ENCODE data around the gene TMEM50A.

The TMEM50A gene

GRCh38 chr1:25355841-25356395 lies 17.8 kb downstream of the TMEM50A start:
- Histone ChIP-seq H3K27ac (ENCODE audit: extremely low read depth, low read depth, low read length) (no peak overlapping the region), H3K36me3 (ENCODE audit: control insufficient read depth in 2 of 2, insufficient read depth in 1 of 2, low read length in 2 of 2) (peaks cover 28 to 79% of the 10 kb centered on the region in 2 experiments; a peak in 2 of 3 replicates), H3K4me1 (ENCODE audit: control insufficient read depth, insufficient read depth, low read length) (no peaks in the 10 kb centered on the region), H3K4me3 (ENCODE audit: low read depth, low read length) (no peak overlapping the region), H3K9me3 (ENCODE audit: control insufficient read depth, insufficient read depth, low read depth, low read length) (no peaks in the 10 kb centered on the region)
- CTCF ChIA-PET = no interaction called here
- POLR2A ChIA-PET = no interaction called here
- TF ChIP-seq ZNF341 (tag by site-specific recombination; IDR thresholded peaks at IDR 0.05; ENCODE audit: low read depth) (peak; percentile 46; the same call in 1 of the 2 replicates), ZBTB48 (tag by site-specific recombination; IDR thresholded peaks at IDR 0.05) (peak; percentile 74), YY1 (tag by site-specific recombination; IDR thresholded peaks at IDR 0.05) (no peak)
- TF ChIP-seq, protein P1, sequence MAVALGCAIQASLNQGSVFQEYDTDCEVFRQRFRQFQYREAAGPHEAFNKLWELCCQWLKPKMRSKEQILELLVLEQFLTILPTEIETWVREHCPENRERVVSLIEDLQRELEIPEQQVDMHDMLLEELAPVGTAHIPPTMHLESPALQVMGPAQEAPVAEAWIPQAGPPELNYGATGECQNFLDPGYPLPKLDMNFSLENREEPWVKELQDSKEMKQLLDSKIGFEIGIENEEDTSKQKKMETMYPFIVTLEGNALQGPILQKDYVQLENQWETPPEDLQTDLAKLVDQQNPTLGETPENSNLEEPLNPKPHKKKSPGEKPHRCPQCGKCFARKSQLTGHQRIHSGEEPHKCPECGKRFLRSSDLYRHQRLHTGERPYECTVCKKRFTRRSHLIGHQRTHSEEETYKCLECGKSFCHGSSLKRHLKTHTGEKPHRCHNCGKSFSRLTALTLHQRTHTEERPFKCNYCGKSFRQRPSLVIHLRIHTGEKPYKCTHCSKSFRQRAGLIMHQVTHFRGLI (tag by site-specific recombination; IDR thresholded peaks at IDR 0.05) = no peak

GRCh38 chr1:25356441-25356840 lies 18.3 kb downstream of the TMEM50A start:
- CTCF ChIA-PET = no interaction called here
- no peak for TF ChIP-seq ZNF175 (tag by site-specific recombination; IDR thresholded peaks at IDR 0.05)
- TF ChIP-seq, protein P2, sequence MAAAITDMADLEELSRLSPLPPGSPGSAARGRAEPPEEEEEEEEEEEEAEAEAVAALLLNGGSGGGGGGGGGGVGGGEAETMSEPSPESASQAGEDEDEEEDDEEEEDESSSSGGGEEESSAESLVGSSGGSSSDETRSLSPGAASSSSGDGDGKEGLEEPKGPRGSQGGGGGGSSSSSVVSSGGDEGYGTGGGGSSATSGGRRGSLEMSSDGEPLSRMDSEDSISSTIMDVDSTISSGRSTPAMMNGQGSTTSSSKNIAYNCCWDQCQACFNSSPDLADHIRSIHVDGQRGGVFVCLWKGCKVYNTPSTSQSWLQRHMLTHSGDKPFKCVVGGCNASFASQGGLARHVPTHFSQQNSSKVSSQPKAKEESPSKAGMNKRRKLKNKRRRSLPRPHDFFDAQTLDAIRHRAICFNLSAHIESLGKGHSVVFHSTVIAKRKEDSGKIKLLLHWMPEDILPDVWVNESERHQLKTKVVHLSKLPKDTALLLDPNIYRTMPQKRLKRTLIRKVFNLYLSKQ (tag by site-specific recombination; IDR thresholded peaks at IDR 0.05; ENCODE audit: borderline replicate concordance) = no peak
- TF ChIP-seq YY2 (tag by site-specific recombination; IDR thresholded peaks at IDR 0.05) = no peak
- TF ChIP-seq ZNF548 (tag by site-specific recombination; IDR thresholded peaks at IDR 0.05) = no peak
- TF ChIP-seq ZBTB48 (tag by site-specific recombination; IDR thresholded peaks at IDR 0.05) = 0 out of 2 replicates have a peak, but pooled peaks have one; percentile 0
- TF ChIP-seq, protein P3, sequence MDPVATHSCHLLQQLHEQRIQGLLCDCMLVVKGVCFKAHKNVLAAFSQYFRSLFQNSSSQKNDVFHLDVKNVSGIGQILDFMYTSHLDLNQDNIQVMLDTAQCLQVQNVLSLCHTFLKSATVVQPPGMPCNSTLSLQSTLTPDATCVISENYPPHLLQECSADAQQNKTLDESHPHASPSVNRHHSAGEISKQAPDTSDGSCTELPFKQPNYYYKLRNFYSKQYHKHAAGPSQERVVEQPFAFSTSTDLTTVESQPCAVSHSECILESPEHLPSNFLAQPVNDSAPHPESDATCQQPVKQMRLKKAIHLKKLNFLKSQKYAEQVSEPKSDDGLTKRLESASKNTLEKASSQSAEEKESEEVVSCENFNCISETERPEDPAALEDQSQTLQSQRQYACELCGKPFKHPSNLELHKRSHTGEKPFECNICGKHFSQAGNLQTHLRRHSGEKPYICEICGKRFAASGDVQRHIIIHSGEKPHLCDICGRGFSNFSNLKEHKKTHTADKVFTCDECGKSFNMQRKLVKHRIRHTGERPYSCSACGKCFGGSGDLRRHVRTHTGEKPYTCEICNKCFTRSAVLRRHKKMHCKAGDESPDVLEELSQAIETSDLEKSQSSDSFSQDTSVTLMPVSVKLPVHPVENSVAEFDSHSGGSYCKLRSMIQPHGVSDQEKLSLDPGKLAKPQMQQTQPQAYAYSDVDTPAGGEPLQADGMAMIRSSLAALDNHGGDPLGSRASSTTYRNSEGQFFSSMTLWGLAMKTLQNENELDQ (tag by site-specific recombination; IDR thresholded peaks at IDR 0.05; ENCODE audit: low read depth) = no peak
- no peak for TF ChIP-seq ZBTB11 (tag by site-specific recombination; conservative IDR thresholded peaks at IDR 0.05; ENCODE audit: low read depth)
- TF ChIP-seq ZNF549 (tag by site-specific recombination; IDR thresholded peaks at IDR 0.05) = no peak
- no peak overlapping the region for H3K4me3 ChIP-seq (ENCODE audit: low read depth, low read length)
- POLR2A ChIA-PET = no interaction called here
- H3K4me1 ChIP-seq (ENCODE audit: control insufficient read depth, insufficient read depth, low read length) = no peaks in the 10 kb centered on the region
- H3K36me3 ChIP-seq (ENCODE audit: control insufficient read depth in 2 of 2, insufficient read depth in 1 of 2, low read length in 2 of 2) = peaks cover 28 to 81% of the 10 kb centered on the region in 2 experiments; a peak in 2 of 3 replicates
- H3K9me3 ChIP-seq (ENCODE audit: control insufficient read depth, insufficient read depth, low read depth, low read length) = no peaks in the 10 kb centered on the region
- no peak overlapping the region for H3K27ac ChIP-seq (ENCODE audit: extremely low read depth, low read depth, low read length)

DNA sequence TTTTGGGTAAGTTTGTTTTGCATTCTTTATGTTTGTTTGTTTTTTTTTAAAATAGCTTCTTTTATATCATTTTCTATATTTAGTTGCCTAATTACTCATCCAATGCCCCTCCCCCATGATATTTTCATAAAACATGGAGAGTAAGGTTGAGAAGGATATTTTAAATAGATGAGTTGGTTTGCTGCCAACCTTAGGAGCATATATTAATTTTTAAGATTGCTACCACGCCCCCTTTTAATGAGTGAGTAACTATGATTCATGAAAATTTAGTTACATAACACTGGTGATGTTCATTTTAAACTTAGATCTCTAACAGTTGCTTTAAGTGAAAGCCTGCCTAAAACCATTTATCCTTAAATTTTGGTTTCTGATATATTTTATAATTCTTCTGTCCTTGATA lies 18.7 kb downstream of the TMEM50A start:
- Histone ChIP-seq H3K4me3 (ENCODE audit: low read depth, low read length) (no peak overlapping the region), H3K4me1 (ENCODE audit: control insufficient read depth, insufficient read depth, low read length) (no peaks in the 10 kb centered on the region), H3K27ac (ENCODE audit: extremely low read depth, low read depth, low read length) (no peak overlapping the region), H3K9me3 (ENCODE audit: control insufficient read depth, insufficient read depth, low read depth, low read length) (no peaks in the 10 kb centered on the region), H3K36me3 (ENCODE audit: control insufficient read depth in 2 of 2, insufficient read depth in 1 of 2, low read length in 2 of 2) (peaks cover 28 to 81% of the 10 kb centered on the region in 2 experiments)
- CTCF ChIA-PET = no interaction called here
- TF ChIP-seq KLF10 (tag by site-specific recombination; IDR thresholded peaks at IDR 0.05) (0 out of 2 replicates have a peak, but pooled peaks have one; percentile 22), ZNF202 (tag by site-specific recombination; IDR thresholded peaks at IDR 0.05; ENCODE audit: borderline replicate concordance) (no peak)
- POLR2A ChIA-PET = no interaction called here
